Loucy (cell line): ENCODE data around the gene STAT3.

Experiments used
- CTCF ChIP-seq: fragments of 200-600 bp; sonication (generic); conservative IDR thresholded peaks from 2 replicates; pipeline ENCODE4 v1.5.1; 2014; ENCODE audit warnings: mild to moderate bottlenecking, antibody characterized with exemption, low read length
- EZH2phosphoT487 ChIP-seq: fragments of 200-600 bp; IDR thresholded peaks from 2 replicates; pipeline ENCODE4 v1.6.1; 2018; ENCODE audit warnings: antibody characterized with exemption, mild to moderate bottlenecking, moderate library complexity, borderline replicate concordance

DNA sequence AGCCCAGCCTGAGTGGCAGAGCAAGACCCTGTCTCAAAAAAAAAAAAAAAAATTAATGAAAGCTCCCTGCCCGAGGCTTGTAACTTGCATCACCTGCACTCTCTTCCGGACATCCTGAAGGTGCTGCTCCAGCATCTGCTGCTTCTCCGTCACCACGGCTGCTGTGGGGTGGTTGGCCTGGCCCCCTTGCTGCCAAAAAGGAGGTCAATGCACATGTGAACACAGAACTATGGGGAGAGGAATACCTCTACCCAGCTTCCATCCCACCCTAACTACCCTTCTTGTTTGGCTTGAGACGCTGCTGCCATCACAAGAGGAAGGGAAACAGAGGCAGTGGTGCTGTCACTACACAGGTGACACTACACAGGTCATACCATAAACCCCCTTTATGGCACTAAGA is 49.0 kb downstream of the STAT3 start:
- TF ChIP-seq CTCF (no peak), EZH2phosphoT487 (no peak)
